GM12891 (cell line): ENCODE data around the gene RTL5.

Source experiments
- PAX5 ChIP-seq: IDR thresholded peaks from 2 replicates; pipeline ENCODE4 v1.6.1; 2011; ENCODE audit warnings: low read length, moderate library complexity, mild to moderate bottlenecking; ENCODE audit not compliant: insufficient read depth, severe bottlenecking
- POLR2A ChIP-seq: IDR thresholded peaks from 2 replicates; pipeline ENCODE4 v1.6.1; 2011; ENCODE audit warnings: low read depth, low read length, control low read depth
- POLR2AphosphoS5 ChIP-seq: IDR thresholded peaks from 2 replicates; pipeline ENCODE4 v1.6.1; 2011; ENCODE audit warnings: low read depth, low read length, control low read depth
- POU2F2 ChIP-seq: IDR thresholded peaks from 2 replicates; pipeline ENCODE4 v1.6.1; 2011; ENCODE audit warnings: low read depth, mild to moderate bottlenecking, control low read depth, low read length, moderate library complexity
- SPI1 ChIP-seq: IDR thresholded peaks from 2 replicates; pipeline ENCODE4 v1.6.1; 2011; ENCODE audit warnings: low read depth, low read length, control low read depth
- TAF1 ChIP-seq: IDR thresholded peaks from 2 replicates; pipeline ENCODE4 v1.6.1; 2011; ENCODE audit warnings: low read depth, low read length, control low read depth

DNA sequence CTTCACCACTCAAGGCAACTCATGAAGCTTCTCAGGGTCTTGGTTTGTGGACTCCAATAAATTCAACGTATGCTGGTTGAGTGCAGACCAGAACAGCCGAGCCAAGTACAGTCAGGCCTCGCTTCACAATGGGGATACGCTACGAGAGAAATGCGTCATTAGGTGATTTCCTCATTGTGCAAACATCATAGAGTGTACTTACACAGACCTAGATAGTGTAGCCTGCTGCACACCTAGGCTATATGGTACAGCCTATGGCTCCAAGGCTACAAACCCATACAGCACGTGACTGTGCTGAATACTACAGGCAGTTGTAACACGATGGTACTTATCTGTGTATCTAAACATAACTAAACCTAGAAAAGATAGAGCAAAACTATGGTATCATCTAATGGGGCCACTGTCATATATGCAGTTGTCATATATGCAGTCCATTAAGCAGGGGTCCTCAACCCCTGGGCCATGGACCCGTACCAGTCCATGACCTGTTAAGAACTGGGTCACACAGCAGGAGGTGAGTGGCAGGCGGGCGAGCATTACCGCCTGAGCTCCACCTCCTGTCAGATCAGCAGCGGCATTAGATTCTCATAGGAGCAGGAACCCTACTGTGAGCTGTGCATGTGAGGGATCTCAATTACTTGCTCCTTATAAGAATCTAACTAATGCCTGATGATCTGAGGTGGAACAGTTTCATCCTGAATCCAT is 31.5 kb downstream of the RTL5 start:
- TF ChIP-seq POLR2AphosphoS5: no peak
- TF ChIP-seq POLR2A: no peak
- TF ChIP-seq TAF1: no peak
- no peak for TF ChIP-seq POU2F2
- TF ChIP-seq PAX5: no peak
- no peak for TF ChIP-seq SPI1
